GM12878 (cell line): ENCODE data around the gene THSD4. TPM values are rescaled to one million over a fixed set of nuclear protein-coding genes. Genes with fewer than 3 reads are reported as not detected.

Experiments used
- ATAC-seq: fragments of 200-7000 bp; cut with Tn5 transposase; 3 replicates; pipeline ENCODE4 v1.9.1; 2020; ENCODE audit warnings: mild to moderate bottlenecking, moderate library complexity
- BruUV-seq: library from RNA; stranded (reverse); fragments of 400-500 nt; replicated peaks from 2 replicates; lab custom pipeline; 2021; lab: Mats Ljungman, UMichigan
- CTCF ChIA-PET: fragments of 300-600 bp; sonication (Branson Sonifier 250); formaldehyde crosslinking; extraction: SDS; loops from one replicate; lab custom pipeline; 2021; ENCODE audit warnings: inconsistent platforms; lab: Yijun Ruan, JAX
- POLR2A ChIA-PET: fragments of 350-600 bp; formaldehyde crosslinking; extraction: SDS; loops from one replicate; lab custom pipeline; 2021; ENCODE audit warnings: inconsistent platforms; lab: Charles Lee
- RAD21 ChIA-PET: fragments of 300-600 bp; sonication (Branson Sonifier 250); formaldehyde crosslinking; loops from one replicate; lab custom pipeline; 2023; ENCODE audit warnings: antibody characterized with exemption; ENCODE audit not compliant: unreplicated experiment; lab: Charles Lee
- SMC1A ChIA-PET: fragments of 300-600 bp; sonication (Branson Sonifier 250); formaldehyde crosslinking; loops from one replicate; lab custom pipeline; 2023; ENCODE audit not compliant: unreplicated experiment, uncharacterized antibody; lab: Charles Lee
- DNase-seq: peaks from one replicate; pipeline ENCODE4 v3.0.0-alpha.2; 2011; ENCODE audit warnings: low read depth, low spot score
- FAIRE-seq: peaks from 3 replicates; lab custom pipeline; 2011; peaks lifted over from hg19 to GRCh38; lab: Jason Lieb, UNC
- H2AFZ ChIP-seq: 2 replicates; pipeline ENCODE4 v1.6.0; 2011; ENCODE audit warnings: low read depth, low read length, control low read depth; ENCODE audit not compliant: control insufficient read depth
- H3K27ac ChIP-seq: 2 replicates; pipeline ENCODE4 v1.5.1; 2011; ENCODE audit warnings: control low read depth; ENCODE audit not compliant: control insufficient read depth, insufficient read depth
- H3K27me3 ChIP-seq, 2 experiments: replicated peaks in 1 of 2; 2 replicates each; pipeline versions ENCODE4 v1.6.0 to v1.6.1; 2011; ENCODE audit warnings: low read length in 1 of 2; ENCODE audit not compliant: control insufficient read depth in 2 of 2, insufficient read depth in 2 of 2
- H3K36me3 ChIP-seq, 2 experiments: 2 replicates each; pipeline ENCODE4 v1.5.1; 2011; ENCODE audit warnings: low read length in 1 of 2; ENCODE audit not compliant: control insufficient read depth in 2 of 2, insufficient read depth in 2 of 2
- H3K4me1 ChIP-seq: 2 replicates; pipeline ENCODE4 v1.6.1; 2011; ENCODE audit warnings: mild to moderate bottlenecking, low read length, moderate library complexity, mixed read lengths; ENCODE audit not compliant: control insufficient read depth, insufficient read depth
- H3K4me2 ChIP-seq: 2 replicates; pipeline ENCODE4 v1.6.0; 2011; ENCODE audit warnings: control low read depth; ENCODE audit not compliant: control insufficient read depth, insufficient read depth
- H3K4me3 ChIP-seq: fragments of 200-600 bp; sonication (generic); 2 replicates; pipeline ENCODE4 v1.5.1; 2016
- H3K79me2 ChIP-seq: 2 replicates; pipeline ENCODE4 v1.6.0; 2011; ENCODE audit warnings: low read length; ENCODE audit not compliant: control insufficient read depth, insufficient read depth
- H3K9ac ChIP-seq: 2 replicates; pipeline ENCODE4 v1.8.0; 2011; ENCODE audit warnings: low read length, control low read depth, mixed read lengths; ENCODE audit not compliant: control insufficient read depth, insufficient read depth
- H3K9me3 ChIP-seq: replicated peaks from 3 replicates; pipeline ENCODE4 v1.5.1; 2011; ENCODE audit warnings: mild to moderate bottlenecking, low read length; ENCODE audit not compliant: control insufficient read depth, insufficient read depth
- H4K20me1 ChIP-seq: 2 replicates; pipeline ENCODE4 v1.6.0; 2011; ENCODE audit not compliant: control insufficient read depth, insufficient read depth
- ATF7 ChIP-seq: fragments of 450-650 bp; IDR thresholded peaks from 2 replicates; pipeline ENCODE4 v1.6.1; 2016; ENCODE audit warnings: low read depth, mild to moderate bottlenecking
- CREB1 ChIP-seq: IDR thresholded peaks from 2 replicates; pipeline ENCODE4 v1.6.1; 2012; ENCODE audit warnings: low read depth, mild to moderate bottlenecking, inconsistent platforms
- DPF2 ChIP-seq: fragments of 450-650 bp; IDR thresholded peaks from 2 replicates; pipeline ENCODE4 v1.6.1; 2017; ENCODE audit warnings: mild to moderate bottlenecking
- GATAD2B ChIP-seq: fragments of 450-650 bp; conservative IDR thresholded peaks from 2 replicates; pipeline ENCODE4 v1.6.1; 2017; ENCODE audit warnings: low read depth, mild to moderate bottlenecking, moderate library complexity
- HDGF ChIP-seq: fragments of 450-650 bp; IDR thresholded peaks from 2 replicates; pipeline ENCODE4 v1.6.1; 2016; ENCODE audit warnings: antibody characterized with exemption
- IKZF1 ChIP-seq: fragments of 450-650 bp; conservative IDR thresholded peaks from 2 replicates; pipeline ENCODE4 v1.6.1; 2017; ENCODE audit warnings: antibody characterized with exemption, mild to moderate bottlenecking
- NFXL1 ChIP-seq: fragments of 450-650 bp; IDR thresholded peaks from 2 replicates; pipeline ENCODE4 v1.6.1; 2017; ENCODE audit warnings: antibody characterized with exemption, mild to moderate bottlenecking, borderline replicate concordance
- NR2C1 ChIP-seq: fragments of 450-650 bp; IDR thresholded peaks from 2 replicates; pipeline ENCODE4 v1.6.1; 2017; ENCODE audit warnings: antibody characterized with exemption, mild to moderate bottlenecking, moderate library complexity
- NR2C2 ChIP-seq: IDR thresholded peaks from 2 replicates; pipeline ENCODE4 v1.6.1; 2011; ENCODE audit warnings: borderline replicate concordance, low read depth; ENCODE audit not compliant: control insufficient read depth, insufficient read length
- NR2F1 ChIP-seq: fragments of 450-650 bp; conservative IDR thresholded peaks from 2 replicates; pipeline ENCODE4 v1.6.1; 2017; ENCODE audit warnings: mild to moderate bottlenecking
- POLR2AphosphoS5 ChIP-seq: IDR thresholded peaks from 2 replicates; pipeline ENCODE4 v1.6.1; 2011; ENCODE audit warnings: mild to moderate bottlenecking, low read length, inconsistent platforms
- SIX5 ChIP-seq: IDR thresholded peaks from 2 replicates; pipeline ENCODE4 v1.6.1; 2011; ENCODE audit warnings: mild to moderate bottlenecking, low read depth, low read length, moderate library complexity; ENCODE audit not compliant: severe bottlenecking
- TCF7 ChIP-seq: IDR thresholded peaks from 2 replicates; pipeline ENCODE4 v1.6.1; 2014; ENCODE audit warnings: antibody characterized with exemption, borderline replicate concordance
- ZNF384 ChIP-seq: IDR thresholded peaks from 2 replicates; pipeline ENCODE4 v1.6.1; 2012; ENCODE audit warnings: low read depth, mild to moderate bottlenecking, low read length, improper control_type of control experiment, borderline replicate concordance
- WGBS: methylation state at CpG from one replicate; pipeline ENCODE4 v1.1.6; 2016; ENCODE audit warnings: low lambda C conversion rate; ENCODE audit not compliant: insufficient replicate concordance, insufficient coverage; ENCODE audit errors: missing lambda C conversion rate; 5-methylcytosine and 5-hydroxymethylcytosine counted together
- in situ Hi-C: fragments of 300-500 bp; cut with MboI; formaldehyde crosslinking; loops from 9 replicates; pipeline ENCODE4 v1.14.3; 2018; ENCODE audit warnings: mixed read lengths
- intact Hi-C: fragments of 100-400 bp; cut with micrococcal nuclease; formaldehyde crosslinking; loops from one replicate; pipeline ENCODE4 v1.14.2; 2022; ENCODE audit not compliant: unreplicated experiment
- polyA plus RNA-seq, 11 experiments: library from polyadenylated mRNA; depleted of rRNA in 4 of 11; unstranded in 6 of 11; stranded (reverse) in 5 of 11; fragments of >200 nt; fragmentation: Nextera tagmentation in 4 of 11; fragmentation: Illumina TruSeq in 1 of 11; extraction: Ambion mirVana in 4 of 11; extraction: Trizol in 1 of 11; gene quantifications; 1 replicate in 1 of 11; 2 replicates in 10 of 11; pipeline versions ENCODE4 v1.2.1 to v1.2.3, GENCODE V29; 2011 to 2016; ENCODE audit warnings: inconsistent platforms in 2 of 11, missing spikeins in 2 of 11, low read depth in 1 of 11
- total RNA-seq, 4 experiments: library from RNA; depleted of rRNA in 3 of 4; stranded (reverse); fragments of >200 nt in 3 of 4; fragmentation: Illumina TruSeq in 1 of 4; extraction: Trizol in 1 of 4; gene quantifications; 2 replicates each; pipeline versions ENCODE4 v1.2.1 to v1.2.3, GENCODE V29; 2013 to 2021
- TF ChIP-seq, protein P1 (sequence below): IDR thresholded peaks from 2 replicates; pipeline ENCODE4 v1.6.1; 2012; ENCODE audit warnings: low read depth, low read length, improper control_type of control experiment
- TF ChIP-seq, protein P2 (sequence below): fragments of 450-650 bp; IDR thresholded peaks from 2 replicates; pipeline ENCODE4 v1.6.1; 2017; ENCODE audit warnings: low read depth, mild to moderate bottlenecking, moderate library complexity

THSD4 gene
- total and polyA plus RNA-seq, 10 of the 15 experiments (the other 5 are each of a cell fraction or from before 2014, with no cell fraction given), result 0.04 to 0.13 (median 0.05) TPM; not detected in 7

DNA sequence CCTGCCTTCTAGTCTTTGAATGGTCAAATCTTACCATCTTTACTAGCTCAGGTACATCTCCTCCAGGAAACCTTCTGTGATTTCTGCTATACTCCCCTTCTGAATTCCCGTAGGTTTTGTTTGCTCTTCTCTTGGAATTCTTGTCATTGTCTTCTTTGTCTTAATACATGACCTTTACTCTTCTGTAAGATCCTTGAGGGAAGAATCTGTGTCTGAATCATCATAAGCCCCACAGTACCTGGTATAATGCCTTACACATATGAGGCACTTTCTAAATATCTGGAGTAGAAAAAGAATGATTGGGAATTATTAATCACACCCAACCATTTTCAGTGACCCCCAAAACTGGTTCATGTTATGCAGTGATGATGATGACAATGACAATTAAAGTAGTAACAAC is 485.0 kb downstream of the THSD4 start:
- no peak overlapping the region for H3K9ac ChIP-seq
- H3K4me1 ChIP-seq, result no peaks in the 10 kb centered on the region
- no peak overlapping the region for H3K4me3 ChIP-seq
- SMC1A ChIA-PET, result interaction anchor here (0.7 kb wide), 1 partner anchor 1011 kb away, joined by 3 read pairs; no protein-coding TSS in a partner anchor
- no peak for FAIRE-seq
- intact Hi-C loops, result no loop called here
- H2AFZ ChIP-seq, result no peak overlapping the region
- H3K27ac ChIP-seq, result no peak overlapping the region
- H3K79me2 ChIP-seq, result no peaks in the 10 kb centered on the region
- in situ Hi-C loops, result no loop called here
- BruUV-seq, result no TSS peak
- no peaks in the 10 kb centered on the region for H3K9me3 ChIP-seq
- TF ChIP-seq ATF7 (no peak), SIX5 (no peak), GATAD2B (no peak), HDGF (no peak), NFXL1 (no peak), NR2C2 (no peak), CREB1 (no peak), IKZF1 (no peak), POLR2AphosphoS5 (no peak), DPF2 (no peak), NR2C1 (no peak), ZNF384 (no peak), TCF7 (no peak), NR2F1 (no peak)
- TF ChIP-seq, protein P1, sequence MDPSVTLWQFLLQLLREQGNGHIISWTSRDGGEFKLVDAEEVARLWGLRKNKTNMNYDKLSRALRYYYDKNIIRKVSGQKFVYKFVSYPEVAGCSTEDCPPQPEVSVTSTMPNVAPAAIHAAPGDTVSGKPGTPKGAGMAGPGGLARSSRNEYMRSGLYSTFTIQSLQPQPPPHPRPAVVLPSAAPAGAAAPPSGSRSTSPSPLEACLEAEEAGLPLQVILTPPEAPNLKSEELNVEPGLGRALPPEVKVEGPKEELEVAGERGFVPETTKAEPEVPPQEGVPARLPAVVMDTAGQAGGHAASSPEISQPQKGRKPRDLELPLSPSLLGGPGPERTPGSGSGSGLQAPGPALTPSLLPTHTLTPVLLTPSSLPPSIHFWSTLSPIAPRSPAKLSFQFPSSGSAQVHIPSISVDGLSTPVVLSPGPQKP, result no peak
- TF ChIP-seq, protein P2, sequence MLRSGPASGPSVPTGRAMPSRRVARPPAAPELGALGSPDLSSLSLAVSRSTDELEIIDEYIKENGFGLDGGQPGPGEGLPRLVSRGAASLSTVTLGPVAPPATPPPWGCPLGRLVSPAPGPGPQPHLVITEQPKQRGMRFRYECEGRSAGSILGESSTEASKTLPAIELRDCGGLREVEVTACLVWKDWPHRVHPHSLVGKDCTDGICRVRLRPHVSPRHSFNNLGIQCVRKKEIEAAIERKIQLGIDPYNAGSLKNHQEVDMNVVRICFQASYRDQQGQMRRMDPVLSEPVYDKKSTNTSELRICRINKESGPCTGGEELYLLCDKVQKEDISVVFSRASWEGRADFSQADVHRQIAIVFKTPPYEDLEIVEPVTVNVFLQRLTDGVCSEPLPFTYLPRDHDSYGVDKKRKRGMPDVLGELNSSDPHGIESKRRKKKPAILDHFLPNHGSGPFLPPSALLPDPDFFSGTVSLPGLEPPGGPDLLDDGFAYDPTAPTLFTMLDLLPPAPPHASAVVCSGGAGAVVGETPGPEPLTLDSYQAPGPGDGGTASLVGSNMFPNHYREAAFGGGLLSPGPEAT, result no peak
- TF ChIP-seq, all 136 proteins: peak for 0
- ATAC-seq (no peak), DNase-seq (no peak)
- Histone ChIP-seq H3K27me3 (no peaks in the 10 kb centered on the region; a peak in 2 of 4 replicates), H4K20me1 (no peaks in the 10 kb centered on the region), H3K36me3 (no peaks in the 10 kb centered on the region), H3K4me2 (no peak overlapping the region)
- ChIA-PET POLR2A (interaction anchor here (0.6 kb wide), 1 partner anchor 10 kb away, joined by 6 read pairs; no protein-coding TSS in a partner anchor), CTCF (interaction anchor here (0.7 kb wide), 1 partner anchor 153 kb away, joined by 3 read pairs; no protein-coding TSS in a partner anchor), RAD21 (no interaction called here)
- WGBS, result 0% methylated on average over 1 of the region's 1 CpG
